Pancreas (tissue), 10 donors: ENCODE results near the gene DNAAF5. TPM values are rescaled to one million over a fixed set of nuclear protein-coding genes. Genes with fewer than 3 reads are reported as not detected.
A peak's percentile ranks its signal among the peaks of the same experiment; 100 is the strongest.

ENCODE experiments used
- ATAC-seq, 4 donors: fragments of 200-7000 bp; cut with Tn5 transposase; one replicate each; pipeline versions ENCODE4 v1.8.0 to v1.9.1; 2020; ENCODE audit warnings: mild to moderate bottlenecking in 4 of 4, moderate library complexity in 4 of 4
- DNase-seq, 6 donors: peaks; one replicate each; pipeline ENCODE4 v3.0.0-alpha.2; 2020
- FAIRE-seq: peaks from 2 replicates; lab custom pipeline; 2012; peaks lifted over from hg19 to GRCh38; lab: Jason Lieb, UNC
- H3K27ac ChIP-seq, 4 donors: fragments of 200-600 bp; sonication (generic); 1 replicate in 3 of 4; 2 replicates in 1 of 4; pipeline versions ENCODE4 v1.5.0 to v1.8.0; 2020
- H3K27me3 ChIP-seq, 4 donors: fragments of 200-600 bp; one replicate each; pipeline ENCODE4 v1.8.0; 2021
- H3K36me3 ChIP-seq, 3 donors: fragments of 200-600 bp; sonication (generic) in 1 of 3; one replicate each; pipeline versions ENCODE4 v1.5.0 to v1.8.0; 2020 to 2021
- H3K4me1 ChIP-seq, 3 donors: fragments of 200-600 bp; one replicate each; pipeline ENCODE4 v1.8.0; 2021
- H3K4me3 ChIP-seq, 4 donors: fragments of 200-600 bp; sonication (generic) in 2 of 4; one replicate each; pipeline versions ENCODE4 v1.5.0 to v1.8.0; 2020 to 2021
- H3K9me3 ChIP-seq, 4 donors: fragments of 200-600 bp; one replicate each; pipeline ENCODE4 v1.8.0; 2021
- CTCF ChIP-seq, 4 donors: fragments of 200-600 bp; sonication (generic) in 3 of 4; IDR thresholded peaks; one replicate each; pipeline versions ENCODE4 v1.5.0 to v1.8.0; 2021; ENCODE audit warnings: antibody characterized with exemption in 4 of 4
- WGBS, 2 donors: extraction: QIAGEN DNeasy Blood & Tissue Kit; methylation state at CpG; one replicate each; pipeline ENCODE4 v1.1.7; 2013; 5-methylcytosine and 5-hydroxymethylcytosine counted together
- intact Hi-C, 3 donors: fragments of 100-400 bp; cut with DNase I; formaldehyde crosslinking; loops; one replicate each; pipeline versions ENCODE4 v1.11.1 to v1.14.2; 2022
- polyA plus RNA-seq, 2 donors: library from polyadenylated mRNA; stranded (reverse); fragments of 200-250 nt; gene quantifications; one replicate each; pipeline ENCODE4 v1.2.3, GENCODE V29; 2013
- total RNA-seq, 6 donors: library from RNA; stranded (reverse); fragmentation: NEBNext Ultra II Directional in 4 of 6; extraction: Animal tissue kit (Norgen Biotek cat#: 25700) in 4 of 6; gene quantifications; one replicate each; pipeline versions ENCODE4 v1.2.1 to v1.2.4, GENCODE V29; 2021 to 2023
- donor health status: healthy with polysubstance abuse.
- donor health status: DM: no; HTN: no; CAD: no; lungs with moderate emphysema.
- donor health status: DM: no; HTN: no; CAD: no.
- donor health status: control.
- donor health status: control.
- donor health status: Bipolar disorder and iron deficiency.
- donor health status: DM: yes; HTN: yes; CAD: no.
- donor health status: DM: no; HTN: no; CAD: no.
- donor health status: DM: no; HTN: no; CAD: no.
- donor health status: DM: yes; HTN: yes; CAD: no.

DNAAF5 gene
- total and polyA plus RNA-seq, 8 donors: 7.7 to 16.6 (median 11.8) TPM

GRCh38 chr7:723541-723940, 3.0 kb upstream of the DNAAF5 start:
- intact Hi-C loops: loop anchor here in 1 of 3 donors (10.0 kb wide), 1 partner anchor 199 kb away; no protein-coding TSS in a partner anchor
- Histone ChIP-seq H3K4me3 (no peak overlapping the region), H3K27me3 (no peaks in the 10 kb centered on the region), H3K9me3 (no peaks in the 10 kb centered on the region), H3K27ac (no peak overlapping the region), H3K4me1 (peaks cover 0 to 14% (median 3%) of the 10 kb centered on the region in 3 donors), H3K36me3 (no peaks in the 10 kb centered on the region)
- ATAC-seq (no peak), DNase-seq (peak in 1 of 6 donors; percentile 11), FAIRE-seq (no peak)
- WGBS, 2 donors: 96 to 99% methylated on average over 9 of the region's 9 CpGs
- no peak for TF ChIP-seq CTCF (IDR thresholded peaks at IDR 0.05)

DNA sequence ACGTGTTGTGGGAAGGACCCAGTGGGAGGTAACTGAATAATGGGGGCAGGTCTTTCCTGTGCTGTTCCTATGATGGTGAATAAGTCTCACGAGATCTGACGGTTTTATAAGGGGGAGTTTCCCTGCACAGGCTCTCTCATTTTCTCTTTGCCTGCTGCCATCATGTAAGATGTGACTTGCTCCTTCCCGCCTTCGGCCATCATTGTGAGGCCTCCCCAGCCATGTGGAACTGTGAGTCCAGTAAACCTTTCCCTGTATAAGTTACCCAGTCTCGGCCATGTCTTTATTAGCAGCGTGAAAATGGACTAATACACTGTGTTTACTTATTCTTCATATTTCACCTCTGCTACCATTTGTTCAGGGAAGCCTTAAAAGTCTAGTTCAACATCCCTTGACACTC, 2.2 kb upstream of the DNAAF5 start:
- Histone ChIP-seq H3K9me3 (no peaks in the 10 kb centered on the region), H3K4me3 (no peak overlapping the region), H3K36me3 (no peaks in the 10 kb centered on the region), H3K4me1 (peaks cover 0 to 14% (median 3%) of the 10 kb centered on the region in 3 donors), H3K27me3 (no peaks in the 10 kb centered on the region), H3K27ac (no peak overlapping the region)
- DNase-seq: peak in 1 of 6 donors; percentile 10
- no peak for TF ChIP-seq CTCF (IDR thresholded peaks at IDR 0.05)
- intact Hi-C loops: loop anchor here in 1 of 3 donors (10.0 kb wide), 1 partner anchor 199 kb away; no protein-coding TSS in a partner anchor
- ATAC-seq: no peak
- WGBS, 2 donors: 93 to 95% methylated on average over 7 of the region's 7 CpGs
- FAIRE-seq: no peak

GRCh38 chr7:725223-726005, 1.1 kb upstream of the DNAAF5 start:
- H3K4me1 ChIP-seq: peaks cover 0 to 14% (median 3%) of the 10 kb centered on the region in 3 donors
- DNase-seq: no peak
- intact Hi-C loops: loop anchor here in 1 of 3 donors (10.0 kb wide), 1 partner anchor 201 kb away; no protein-coding TSS in a partner anchor
- peak overlapping the region in 2 of 4 donors; percentile 90 to 91 for H3K4me3 ChIP-seq
- H3K9me3 ChIP-seq: no peaks in the 10 kb centered on the region
- H3K27me3 ChIP-seq: no peaks in the 10 kb centered on the region
- FAIRE-seq: no peak
- 59 to 61% methylated on average over 8 of the region's 8 CpGs for WGBS, 2 donors
- ATAC-seq: peak in 1 of 4 donors; percentile 9
- no peaks in the 10 kb centered on the region for H3K36me3 ChIP-seq
- no peak for TF ChIP-seq CTCF (IDR thresholded peaks at IDR 0.05)
- no peak overlapping the region for H3K27ac ChIP-seq

DNA sequence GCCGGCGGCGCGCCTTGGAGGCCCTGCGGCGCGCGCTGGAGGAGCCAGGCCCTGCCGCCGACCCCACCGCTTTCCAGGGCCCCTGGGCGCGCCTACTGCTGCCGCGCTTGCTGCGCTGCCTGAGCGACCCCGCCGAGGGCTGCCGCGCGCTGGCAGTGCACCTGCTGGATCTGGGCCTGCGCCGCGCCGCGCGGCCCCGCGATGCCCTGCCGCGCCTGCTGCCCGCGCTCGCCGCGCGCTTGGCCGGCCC, 280 bp downstream of the DNAAF5 start:
- Histone ChIP-seq H3K27ac (peak overlapping the region; percentile 29 to 51 (median 35)), H3K9me3 (no peaks in the 10 kb centered on the region), H3K36me3 (no peaks in the 10 kb centered on the region), H3K27me3 (no peaks in the 10 kb centered on the region), H3K4me3 (peak overlapping the region; percentile 80 to 91 (median 90)), H3K4me1 (peaks cover 0 to 14% (median 3%) of the 10 kb centered on the region in 3 donors)
- 0 to 1% methylated on average over 10 to 39 of the region's 39 CpGs for WGBS, 2 donors
- FAIRE-seq (no peak), DNase-seq (no peak), ATAC-seq (peak in 2 of 4 donors; percentile 6 to 51)
- intact Hi-C loops: loop anchor here in 1 of 3 donors (10.0 kb wide), 1 partner anchor 202 kb away; no protein-coding TSS in a partner anchor
- TF ChIP-seq CTCF (IDR thresholded peaks at IDR 0.05): no peak
